Epidermal melanocyte (primary cell): ENCODE measurements around the gene ABCA4.
"Not testable (repeated sequence)": the region's sequence is repeated elsewhere in the genome, so short reads cannot be mapped to it uniquely, and the experiment has no call there.

Experiments
- DNase-seq: peaks from one replicate; pipeline ENCODE4 v3.0.0; 2011; ENCODE audit warnings: low spot score; ENCODE audit not compliant: insufficient read length

Gene ABCA4

DNA sequence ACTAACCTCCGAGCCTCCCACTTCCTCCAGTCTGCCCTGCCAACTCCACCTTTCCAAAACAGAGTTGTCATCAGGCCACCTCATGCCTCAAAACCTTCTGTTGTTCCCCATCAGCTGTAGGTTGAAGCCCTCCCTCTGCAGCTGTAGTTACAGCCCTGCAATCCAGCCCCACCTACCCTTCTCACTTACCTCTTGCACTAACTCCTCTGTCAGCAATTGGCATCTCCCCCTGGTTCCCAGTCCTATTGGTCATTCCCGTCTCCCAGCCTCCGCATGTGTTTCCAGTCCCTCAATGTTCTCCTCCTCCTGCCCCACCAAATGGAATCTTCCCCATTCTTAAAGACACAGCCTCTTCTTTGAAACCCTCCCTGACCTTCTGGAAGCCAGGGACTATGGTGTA is 111.6 kb downstream of the ABCA4 start:
- DNase-seq: no peak

DNA sequence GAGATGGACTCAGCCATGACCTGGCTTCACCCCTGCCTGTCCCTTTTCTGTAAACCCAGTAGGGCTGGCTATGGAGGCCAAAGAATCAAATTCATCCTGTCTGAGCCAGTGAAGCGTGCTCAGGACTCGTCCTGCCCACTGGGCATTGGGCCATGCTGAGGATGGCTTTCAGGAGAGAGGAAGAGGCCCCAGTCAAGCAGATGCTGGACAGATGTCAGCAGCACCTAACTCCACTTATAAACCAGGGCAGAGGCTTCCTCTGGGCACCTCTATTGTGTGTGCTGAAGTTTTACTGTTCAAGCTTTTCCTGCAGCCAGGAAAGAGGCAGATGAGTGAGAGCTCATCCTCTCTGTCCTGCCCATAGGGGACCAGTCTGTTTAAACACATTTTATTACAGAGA is 114.3 kb downstream of the ABCA4 start:
- DNase-seq: no peak

DNA sequence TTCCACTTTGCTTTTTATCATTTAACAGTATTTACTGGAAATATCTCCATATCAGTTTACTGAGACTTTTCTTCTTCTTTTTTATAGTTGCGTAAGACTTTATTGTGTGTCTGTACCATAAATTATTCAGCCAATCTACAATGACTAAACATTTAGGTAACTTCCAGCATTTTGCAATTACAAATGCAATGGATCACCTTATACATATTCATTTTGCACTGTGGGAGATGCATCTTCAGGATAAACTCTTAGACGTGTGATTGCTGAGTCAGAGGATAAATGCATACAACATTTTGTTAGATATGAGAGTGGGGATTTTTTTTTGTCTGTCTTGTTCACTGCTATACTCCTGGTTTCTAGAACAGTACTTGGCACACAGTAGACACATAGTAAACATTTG is 116.0 kb downstream of the ABCA4 start:
- DNase-seq: no peak

- DNase-seq: no peak
Measured at GRCh38 chr1:94002046-94002787, 118.7 kb downstream of the ABCA4 start.

DNA sequence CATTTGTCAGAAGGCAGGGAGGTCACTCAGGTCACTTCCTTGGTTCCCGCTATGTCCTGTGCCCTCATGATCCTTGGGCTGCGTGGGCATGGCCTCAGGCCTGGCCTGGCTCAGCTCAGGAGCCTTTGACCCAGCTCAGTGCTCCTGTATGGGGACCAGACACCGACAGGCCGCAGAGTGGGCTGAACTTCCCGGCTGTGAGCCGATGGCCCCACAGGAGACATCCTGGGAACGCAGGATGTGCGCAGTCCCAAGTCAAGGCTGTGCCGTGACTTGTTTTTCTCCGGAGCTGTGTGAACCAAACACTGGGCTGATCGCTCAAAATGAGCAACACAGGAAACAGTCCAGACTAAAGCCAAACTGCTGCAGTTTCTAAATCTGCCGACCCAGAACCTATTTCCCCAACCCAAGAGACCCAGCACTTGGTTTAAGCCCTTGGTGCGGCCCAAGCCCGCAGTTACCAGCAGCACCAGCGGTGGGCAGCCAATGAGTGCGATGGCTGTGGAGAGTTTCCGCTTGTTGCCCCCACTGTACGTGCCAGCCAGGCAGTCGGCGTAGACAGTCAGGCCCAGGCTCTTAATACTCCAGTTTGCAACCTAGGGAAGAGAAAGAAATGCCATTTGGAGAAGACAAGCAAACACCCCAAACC is 119.4 kb downstream of the ABCA4 start:
- DNase-seq: no peak

- DNase-seq: no peak
Measured at GRCh38 chr1:94000510-94001282, 120.3 kb downstream of the ABCA4 start.

DNA sequence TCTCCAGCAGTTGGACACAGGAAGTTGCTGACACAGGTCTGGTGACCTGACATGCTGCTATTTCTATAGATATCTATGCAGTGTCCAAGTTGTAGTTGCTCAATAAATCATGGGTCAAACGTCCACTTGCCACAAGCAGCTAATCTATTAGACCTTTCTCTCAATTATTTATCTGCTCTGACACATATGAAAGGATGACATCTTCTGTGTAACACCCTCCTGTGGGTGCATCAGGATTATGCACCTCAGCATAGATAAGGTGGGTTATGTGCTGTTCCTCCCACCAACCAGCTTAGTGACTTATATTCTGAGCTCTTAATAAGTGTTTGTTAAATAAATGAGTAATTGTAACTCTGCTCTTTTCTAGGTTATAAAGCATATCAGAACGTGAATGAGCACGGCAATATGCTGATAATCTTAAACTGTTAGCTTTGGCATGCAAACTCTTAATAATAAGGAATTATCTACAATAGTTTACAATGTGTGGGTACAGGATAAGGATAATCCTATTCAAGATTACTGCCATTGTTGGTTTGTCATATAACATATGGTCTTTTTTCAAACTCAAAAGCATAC is 121.0 kb downstream of the ABCA4 start:
- DNase-seq: no peak

- not testable (repeated sequence) for DNase-seq
Measured at GRCh38 chr1:93998532-93998931, 122.4 kb downstream of the ABCA4 start.

- no peak for DNase-seq
Measured at GRCh38 chr1:93997756-93998155, 123.2 kb downstream of the ABCA4 start.

DNA sequence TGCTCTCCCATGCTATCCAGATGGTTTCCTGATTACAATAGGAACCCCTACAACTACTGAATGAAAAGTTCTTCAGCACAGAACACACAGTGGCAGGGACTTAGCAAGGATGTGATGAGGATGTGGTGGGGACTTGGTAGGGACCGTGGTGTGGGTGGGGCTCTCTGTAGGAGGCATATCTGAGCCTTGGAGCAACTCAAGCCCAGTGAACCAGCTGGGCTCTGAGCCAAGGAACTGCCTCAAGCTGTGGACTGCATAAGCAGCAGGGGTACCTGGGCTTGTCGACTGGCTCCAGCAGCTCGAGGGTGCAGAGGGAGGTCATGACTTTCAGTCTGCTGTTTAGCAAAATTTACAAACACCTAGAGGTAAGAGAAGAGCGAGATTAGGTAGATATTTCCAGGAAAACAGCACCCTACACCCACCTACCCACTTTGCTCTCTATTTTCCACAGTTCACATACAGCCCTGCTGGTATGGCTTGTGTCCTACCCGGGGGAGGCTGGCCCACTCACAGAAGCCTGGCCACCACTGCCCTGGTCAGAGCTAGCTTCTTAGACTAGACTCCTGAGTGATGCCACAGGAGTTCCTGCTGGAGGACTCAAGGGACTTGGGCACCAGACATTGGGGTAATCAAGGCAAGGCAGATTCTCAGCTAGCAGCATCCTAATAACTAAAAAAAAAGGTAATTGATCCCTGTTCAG is 125.0 kb downstream of the ABCA4 start:
- no peak for DNase-seq

DNA sequence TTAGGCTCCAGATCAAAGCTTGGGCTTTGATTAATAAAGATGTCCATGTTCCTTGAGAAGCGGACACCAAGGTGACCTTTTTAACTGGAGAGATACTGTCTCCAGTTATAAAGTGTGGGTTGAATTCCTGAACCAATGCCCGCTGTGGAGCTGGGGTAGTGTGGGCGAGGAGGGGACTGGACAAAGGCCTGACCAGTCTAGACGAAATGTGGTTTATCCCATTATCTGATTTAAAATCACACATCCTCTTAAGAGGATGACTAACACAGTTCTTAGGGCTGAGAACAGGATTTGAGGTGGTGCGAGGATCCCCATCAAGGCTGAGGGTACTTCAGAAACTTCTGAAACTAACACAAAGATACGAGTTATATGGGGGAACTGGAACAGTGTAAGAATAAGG is 127.2 kb downstream of the ABCA4 start:
- no peak for DNase-seq

DNA sequence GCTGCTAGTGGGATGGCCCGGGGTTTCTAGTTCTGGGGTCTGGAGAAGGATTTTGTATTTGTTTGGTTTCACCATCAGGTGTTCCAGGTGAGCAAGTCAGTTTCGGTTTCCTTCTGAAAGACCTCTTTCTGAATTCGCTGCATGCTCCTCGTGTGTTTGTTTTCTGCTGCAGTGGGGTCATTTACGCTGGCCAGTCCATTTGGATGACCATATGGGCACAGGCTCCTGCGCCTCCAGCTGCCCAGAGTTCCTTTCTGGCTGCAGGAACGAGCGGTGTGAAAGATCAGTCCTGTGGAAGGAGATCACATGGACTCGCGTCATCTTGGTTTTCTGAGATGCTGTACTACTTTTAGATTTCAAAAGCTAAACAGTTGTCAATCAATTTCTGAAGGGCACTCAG is 128.0 kb downstream of the ABCA4 start:
- no peak for DNase-seq

DNA sequence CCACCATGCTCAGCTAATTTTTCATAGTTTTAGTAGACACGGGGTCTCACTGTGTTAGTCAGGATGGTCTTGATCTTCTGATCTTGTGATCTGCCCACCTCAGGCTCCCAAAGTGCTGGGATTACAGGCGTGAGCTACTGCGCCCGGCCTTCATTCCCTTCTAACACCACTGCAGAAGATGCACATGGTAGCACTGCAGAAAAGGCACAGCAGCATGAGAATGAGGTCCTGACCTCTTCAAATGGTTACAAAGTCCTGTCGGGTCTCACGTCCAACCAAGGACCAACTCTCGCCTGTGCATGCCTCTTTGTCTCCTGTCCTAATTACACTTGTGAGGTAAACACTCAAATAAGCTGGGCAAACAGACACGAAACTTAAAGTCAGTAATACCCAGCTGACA is 128.8 kb downstream of the ABCA4 start:
- DNase-seq: no peak

- DNase-seq: no peak
Measured at GRCh38 chr1:93991271-93991670, 129.7 kb downstream of the ABCA4 start.

DNA sequence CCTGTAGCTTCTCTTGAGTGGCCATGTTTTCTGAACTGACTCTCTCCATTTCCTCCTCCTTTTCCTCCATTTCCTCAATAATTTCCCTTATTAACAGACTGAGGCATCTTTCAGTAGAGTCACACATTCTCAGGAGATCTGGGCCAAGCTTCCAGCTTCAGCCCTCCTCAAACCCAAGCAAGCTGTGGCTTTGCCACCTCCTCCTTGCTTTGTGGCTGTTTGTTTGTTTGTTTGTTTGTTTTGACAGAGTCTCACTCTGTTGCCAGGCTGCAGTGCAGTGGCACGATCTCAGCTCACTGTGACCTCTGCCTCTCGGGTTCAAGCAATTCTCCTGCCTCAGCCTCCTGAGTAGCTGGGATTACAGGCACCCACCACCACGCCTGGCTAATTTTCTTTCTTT is 130.5 kb downstream of the ABCA4 start:
- DNase-seq: not testable (repeated sequence)

- DNase-seq: no peak
Measured at GRCh38 chr1:93990010-93990409, 130.9 kb downstream of the ABCA4 start.

GRCh38 chr1:93989601-93990000 is 131.3 kb downstream of the ABCA4 start:
- DNase-seq: no peak

GRCh38 chr1:93988634-93989350 is 132.2 kb downstream of the ABCA4 start:
- no peak for DNase-seq

- no peak for DNase-seq
Measured at GRCh38 chr1:93981274-93981667, 139.7 kb downstream of the ABCA4 start.

GRCh38 chr1:93980320-93981273 is 140.4 kb downstream of the ABCA4 start:
- DNase-seq: no peak
